C4-2B (cell line): Measurements from ENCODE around the gene MED29.

Experiments
- ZFX ChIP-seq: fragments of 450-650 bp; IDR thresholded peaks from 2 replicates; pipeline ENCODE4 v1.6.1; 2017
- TF ChIP-seq, protein P1 (sequence below): fragments of 450-650 bp; conservative IDR thresholded peaks from 2 replicates; pipeline ENCODE4 v1.5.1; 2017; ENCODE audit warnings: mild to moderate bottlenecking

DNA sequence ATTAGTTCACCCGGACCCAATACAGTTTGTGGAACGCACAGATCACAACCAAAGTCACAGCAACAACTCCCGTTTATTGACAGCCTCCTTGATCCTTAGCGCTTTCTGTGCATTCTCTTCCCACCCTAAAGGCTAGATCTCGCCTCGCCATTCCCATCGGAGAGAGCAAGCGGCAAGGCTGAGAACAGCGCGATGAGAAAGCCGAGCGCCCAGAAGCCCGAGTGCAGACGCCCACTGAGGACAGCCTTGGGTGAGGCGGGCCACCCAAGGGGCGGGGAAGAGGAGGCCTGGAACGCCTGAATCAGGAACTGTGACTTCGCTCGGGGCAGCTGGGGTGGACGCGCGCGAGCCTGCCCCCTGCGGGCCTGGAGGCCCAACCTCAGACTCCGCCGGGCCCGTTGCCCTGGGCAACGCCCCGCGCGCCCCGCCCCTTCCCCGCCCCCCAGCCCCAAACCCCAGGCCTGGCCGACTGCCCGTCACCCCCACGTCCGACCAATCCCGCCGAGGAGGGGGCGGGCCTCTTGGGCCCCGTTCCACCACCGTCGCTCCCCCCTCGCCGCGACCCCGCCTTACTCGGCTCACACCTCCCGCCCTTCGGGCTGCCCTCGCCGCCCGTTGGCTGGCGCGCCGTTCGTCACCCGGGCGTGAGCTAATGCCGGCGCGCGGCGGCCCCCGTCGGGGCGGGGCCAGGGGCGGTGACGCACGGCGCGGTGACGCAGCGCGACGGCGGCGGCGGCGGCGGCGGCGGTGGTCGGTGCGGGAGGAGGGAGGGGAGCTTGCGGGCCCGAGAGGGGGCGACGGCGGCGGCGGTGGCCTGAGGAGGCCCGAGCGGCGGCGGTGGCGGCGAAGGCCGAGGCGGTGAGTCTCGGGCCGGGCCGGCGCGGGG, 49.2 kb upstream of the MED29 start, which contains the start of gene SAMD4B:
- TF ChIP-seq, protein P1, sequence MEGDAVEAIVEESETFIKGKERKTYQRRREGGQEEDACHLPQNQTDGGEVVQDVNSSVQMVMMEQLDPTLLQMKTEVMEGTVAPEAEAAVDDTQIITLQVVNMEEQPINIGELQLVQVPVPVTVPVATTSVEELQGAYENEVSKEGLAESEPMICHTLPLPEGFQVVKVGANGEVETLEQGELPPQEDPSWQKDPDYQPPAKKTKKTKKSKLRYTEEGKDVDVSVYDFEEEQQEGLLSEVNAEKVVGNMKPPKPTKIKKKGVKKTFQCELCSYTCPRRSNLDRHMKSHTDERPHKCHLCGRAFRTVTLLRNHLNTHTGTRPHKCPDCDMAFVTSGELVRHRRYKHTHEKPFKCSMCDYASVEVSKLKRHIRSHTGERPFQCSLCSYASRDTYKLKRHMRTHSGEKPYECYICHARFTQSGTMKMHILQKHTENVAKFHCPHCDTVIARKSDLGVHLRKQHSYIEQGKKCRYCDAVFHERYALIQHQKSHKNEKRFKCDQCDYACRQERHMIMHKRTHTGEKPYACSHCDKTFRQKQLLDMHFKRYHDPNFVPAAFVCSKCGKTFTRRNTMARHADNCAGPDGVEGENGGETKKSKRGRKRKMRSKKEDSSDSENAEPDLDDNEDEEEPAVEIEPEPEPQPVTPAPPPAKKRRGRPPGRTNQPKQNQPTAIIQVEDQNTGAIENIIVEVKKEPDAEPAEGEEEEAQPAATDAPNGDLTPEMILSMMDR: peak; percentile 93
- 0 out of 2 replicates have a peak, but pooled peaks have one; percentile 48 for TF ChIP-seq ZFX
